WTC11 (cell line): ENCODE measurements around the gene BPIFB2. TPM values are rescaled to one million over a fixed set of nuclear protein-coding genes. Genes with fewer than 3 reads are reported as not detected.

Source experiments
- ATAC-seq: fragments of 200-7000 bp; cut with Tn5 transposase; 2 replicates; pipeline ENCODE4 v1.10.0; 2021; ENCODE audit warnings: mild to moderate bottlenecking, moderate library complexity
- CTCF ChIA-PET: fragments of 300-600 bp; sonication (Branson Sonifier 250); formaldehyde crosslinking; loops from one replicate; lab custom pipeline; 2021; ENCODE audit warnings: antibody characterized with exemption; lab: Charles Lee
- POLR2A ChIA-PET: fragments of 350-600 bp; sonication (Branson Sonifier 250); formaldehyde crosslinking; loops from one replicate; lab custom pipeline; 2021; ENCODE audit warnings: antibody characterized with exemption; lab: Charles Lee
- DNase-seq: peaks from one replicate; pipeline ENCODE4 v3.0.0; 2021; ENCODE audit warnings: low spot score
- H3K27ac Mint-ChIP-seq: 2 replicates; pipeline ENCODE4 v1.8.0; 2021; ENCODE audit warnings: mixed read lengths
- H3K27me3 Mint-ChIP-seq: 2 replicates; pipeline ENCODE4 v1.8.0; 2021; ENCODE audit warnings: low read depth, mild to moderate bottlenecking, moderate library complexity, mixed read lengths
- H3K36me3 Mint-ChIP-seq: 2 replicates; pipeline ENCODE4 v1.8.0; 2021; ENCODE audit warnings: mixed read lengths
- H3K4me1 Mint-ChIP-seq: 2 replicates; pipeline ENCODE4 v1.8.0; 2022; ENCODE audit warnings: mixed read lengths
- H3K4me3 Mint-ChIP-seq: 2 replicates; pipeline ENCODE4 v1.8.0; 2021; ENCODE audit warnings: mild to moderate bottlenecking, moderate library complexity, mixed read lengths
- H3K9me3 Mint-ChIP-seq: 2 replicates; pipeline ENCODE4 v1.8.0; 2021; ENCODE audit warnings: mixed read lengths
- ATF1 ChIP-seq: sonication (generic); formaldehyde crosslinking; IDR thresholded peaks from 2 replicates; pipeline ENCODE4 v1.8.1; 2023; ENCODE audit warnings: mild to moderate bottlenecking, moderate library complexity, missing genetic modification reagents
- FOXJ3 ChIP-seq: sonication (generic); formaldehyde crosslinking; IDR thresholded peaks from 2 replicates; pipeline ENCODE4 v1.9.0; 2021; ENCODE audit warnings: missing genetic modification reagents, mild to moderate bottlenecking, borderline replicate concordance
- FOXK1 ChIP-seq: sonication (generic); formaldehyde crosslinking; IDR thresholded peaks from 2 replicates; pipeline ENCODE4 v1.8.0; 2022; ENCODE audit warnings: mild to moderate bottlenecking, moderate library complexity, missing genetic modification reagents
- GTF2I ChIP-seq: fragments of 250-450 bp; sonication (Bioruptor Pico); conservative IDR thresholded peaks from 2 replicates; pipeline ENCODE4 v1.4.0; 2021; ENCODE audit warnings: mild to moderate bottlenecking
- KAT7 ChIP-seq: sonication (generic); formaldehyde crosslinking; IDR thresholded peaks from 2 replicates; pipeline ENCODE4 v1.8.1; 2023; ENCODE audit warnings: missing genetic modification reagents, mild to moderate bottlenecking, borderline replicate concordance
- MXD4 ChIP-seq: fragments of 250-450 bp; sonication (Bioruptor Pico); IDR thresholded peaks from 2 replicates; pipeline ENCODE4 v1.8.0; 2021; ENCODE audit warnings: mild to moderate bottlenecking, moderate library complexity, borderline replicate concordance
- NR2C2 ChIP-seq: sonication (generic); formaldehyde crosslinking; IDR thresholded peaks from 2 replicates; pipeline ENCODE4 v1.8.0; 2022; ENCODE audit warnings: mild to moderate bottlenecking, missing genetic modification reagents
- SMAD4 ChIP-seq: sonication (generic); formaldehyde crosslinking; IDR thresholded peaks from 2 replicates; pipeline ENCODE4 v1.8.0; 2022; ENCODE audit warnings: mild to moderate bottlenecking, missing genetic modification reagents
- ZBTB21 ChIP-seq: sonication (generic); formaldehyde crosslinking; IDR thresholded peaks from 2 replicates; pipeline ENCODE4 v1.8.1; 2023; ENCODE audit warnings: mild to moderate bottlenecking, missing genetic modification reagents, borderline replicate concordance
- ZNF121 ChIP-seq: sonication (generic); formaldehyde crosslinking; IDR thresholded peaks from 2 replicates; pipeline ENCODE4 v1.8.0; 2023; ENCODE audit warnings: missing genetic modification reagents
- ZNF671 ChIP-seq: fragments of 250-450 bp; sonication (Bioruptor Pico); IDR thresholded peaks from 2 replicates; pipeline ENCODE4 v1.8.0; 2021; ENCODE audit warnings: mild to moderate bottlenecking
- total RNA-seq: library from RNA; stranded (reverse); gene quantifications from 3 replicates; pipeline ENCODE4 v1.2.3, GENCODE V29; 2021
- TF ChIP-seq, protein P1 (sequence below): sonication (generic); formaldehyde crosslinking; IDR thresholded peaks from 2 replicates; pipeline ENCODE4 v1.8.1; 2022; ENCODE audit warnings: low read depth, mild to moderate bottlenecking, moderate library complexity, missing genetic modification reagents, borderline replicate concordance
- TF ChIP-seq, protein P2 (sequence below): sonication (generic); formaldehyde crosslinking; IDR thresholded peaks from 2 replicates; pipeline ENCODE4 v1.8.0; 2022; ENCODE audit warnings: mild to moderate bottlenecking, missing genetic modification reagents
- TF ChIP-seq, protein P3 (sequence below): fragments of 250-450 bp; sonication (Bioruptor Pico); IDR thresholded peaks from 2 replicates; pipeline ENCODE4 v1.9.0; 2021; ENCODE audit warnings: mild to moderate bottlenecking, borderline replicate concordance
- TF ChIP-seq, protein P4 (sequence below): sonication (generic); formaldehyde crosslinking; IDR thresholded peaks from 2 replicates; pipeline ENCODE4 v1.8.0; 2023; ENCODE audit warnings: mild to moderate bottlenecking, missing genetic modification reagents
- TF ChIP-seq, protein P5 (sequence below): fragments of 250-450 bp; sonication (Bioruptor Pico); IDR thresholded peaks from 2 replicates; pipeline ENCODE4 v1.8.0; 2021; ENCODE audit warnings: mild to moderate bottlenecking
- TF ChIP-seq, protein P6 (sequence below): fragments of 250-450 bp; sonication (Bioruptor Pico); IDR thresholded peaks from 2 replicates; pipeline ENCODE4 v1.9.0; 2021; ENCODE audit warnings: mild to moderate bottlenecking

Gene BPIFB2
- total RNA-seq, 1 experiment from 2014 or later = 0.09 TPM

DNA sequence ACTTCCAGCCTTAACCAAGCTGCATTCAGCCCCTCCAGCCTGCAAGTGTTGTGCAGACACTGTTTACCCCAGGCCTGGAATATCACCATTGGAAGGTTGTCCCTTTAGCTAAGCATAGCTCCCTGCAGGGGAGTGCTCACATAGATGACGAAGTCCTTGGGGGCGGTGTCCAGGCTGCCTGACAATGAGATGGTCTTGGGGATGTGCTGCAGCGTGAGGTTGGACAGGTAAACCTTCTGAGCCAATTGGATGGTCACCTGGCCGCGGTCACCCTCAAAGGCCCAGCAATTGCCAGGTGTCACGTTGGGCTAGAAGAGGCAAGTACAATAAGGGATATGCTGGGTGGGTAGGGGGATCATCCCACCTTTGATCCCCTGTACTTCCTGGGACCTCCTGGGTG lies 21.9 kb upstream of the BPIFB2 start:
- CTCF ChIA-PET = interaction anchor here (1.9 to 3.5 kb wide), 2 partner anchors 10 to 110 kb away, joined by 4 to 15 read pairs; no protein-coding TSS in a partner anchor
- TF ChIP-seq, protein P1, sequence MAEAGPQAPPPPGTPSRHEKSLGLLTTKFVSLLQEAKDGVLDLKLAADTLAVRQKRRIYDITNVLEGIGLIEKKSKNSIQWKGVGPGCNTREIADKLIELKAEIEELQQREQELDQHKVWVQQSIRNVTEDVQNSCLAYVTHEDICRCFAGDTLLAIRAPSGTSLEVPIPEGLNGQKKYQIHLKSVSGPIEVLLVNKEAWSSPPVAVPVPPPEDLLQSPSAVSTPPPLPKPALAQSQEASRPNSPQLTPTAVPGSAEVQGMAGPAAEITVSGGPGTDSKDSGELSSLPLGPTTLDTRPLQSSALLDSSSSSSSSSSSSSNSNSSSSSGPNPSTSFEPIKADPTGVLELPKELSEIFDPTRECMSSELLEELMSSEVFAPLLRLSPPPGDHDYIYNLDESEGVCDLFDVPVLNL (CRISPR knock-in tag) = no peak
- TF ChIP-seq MXD4 (CRISPR knock-in tag) (no peak), ZNF121 (no peak), NR2C2 (CRISPR knock-in tag) (no peak), FOXJ3 (no peak), ATF1 (CRISPR knock-in tag) (no peak), KAT7 (CRISPR knock-in tag) (no peak), SMAD4 (no peak), GTF2I (CRISPR knock-in tag) (no peak), FOXK1 (CRISPR knock-in tag) (no peak)
- TF ChIP-seq, protein P2, sequence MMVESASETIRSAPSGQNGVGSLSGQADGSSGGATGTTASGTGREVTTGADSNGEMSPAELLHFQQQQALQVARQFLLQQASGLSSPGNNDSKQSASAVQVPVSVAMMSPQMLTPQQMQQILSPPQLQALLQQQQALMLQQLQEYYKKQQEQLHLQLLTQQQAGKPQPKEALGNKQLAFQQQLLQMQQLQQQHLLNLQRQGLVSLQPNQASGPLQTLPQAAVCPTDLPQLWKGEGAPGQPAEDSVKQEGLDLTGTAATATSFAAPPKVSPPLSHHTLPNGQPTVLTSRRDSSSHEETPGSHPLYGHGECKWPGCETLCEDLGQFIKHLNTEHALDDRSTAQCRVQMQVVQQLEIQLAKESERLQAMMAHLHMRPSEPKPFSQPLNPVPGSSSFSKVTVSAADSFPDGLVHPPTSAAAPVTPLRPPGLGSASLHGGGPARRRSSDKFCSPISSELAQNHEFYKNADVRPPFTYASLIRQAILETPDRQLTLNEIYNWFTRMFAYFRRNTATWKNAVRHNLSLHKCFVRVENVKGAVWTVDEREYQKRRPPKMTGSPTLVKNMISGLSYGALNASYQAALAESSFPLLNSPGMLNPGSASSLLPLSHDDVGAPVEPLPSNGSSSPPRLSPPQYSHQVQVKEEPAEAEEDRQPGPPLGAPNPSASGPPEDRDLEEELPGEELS (CRISPR knock-in tag) = no peak
- TF ChIP-seq, protein P3, sequence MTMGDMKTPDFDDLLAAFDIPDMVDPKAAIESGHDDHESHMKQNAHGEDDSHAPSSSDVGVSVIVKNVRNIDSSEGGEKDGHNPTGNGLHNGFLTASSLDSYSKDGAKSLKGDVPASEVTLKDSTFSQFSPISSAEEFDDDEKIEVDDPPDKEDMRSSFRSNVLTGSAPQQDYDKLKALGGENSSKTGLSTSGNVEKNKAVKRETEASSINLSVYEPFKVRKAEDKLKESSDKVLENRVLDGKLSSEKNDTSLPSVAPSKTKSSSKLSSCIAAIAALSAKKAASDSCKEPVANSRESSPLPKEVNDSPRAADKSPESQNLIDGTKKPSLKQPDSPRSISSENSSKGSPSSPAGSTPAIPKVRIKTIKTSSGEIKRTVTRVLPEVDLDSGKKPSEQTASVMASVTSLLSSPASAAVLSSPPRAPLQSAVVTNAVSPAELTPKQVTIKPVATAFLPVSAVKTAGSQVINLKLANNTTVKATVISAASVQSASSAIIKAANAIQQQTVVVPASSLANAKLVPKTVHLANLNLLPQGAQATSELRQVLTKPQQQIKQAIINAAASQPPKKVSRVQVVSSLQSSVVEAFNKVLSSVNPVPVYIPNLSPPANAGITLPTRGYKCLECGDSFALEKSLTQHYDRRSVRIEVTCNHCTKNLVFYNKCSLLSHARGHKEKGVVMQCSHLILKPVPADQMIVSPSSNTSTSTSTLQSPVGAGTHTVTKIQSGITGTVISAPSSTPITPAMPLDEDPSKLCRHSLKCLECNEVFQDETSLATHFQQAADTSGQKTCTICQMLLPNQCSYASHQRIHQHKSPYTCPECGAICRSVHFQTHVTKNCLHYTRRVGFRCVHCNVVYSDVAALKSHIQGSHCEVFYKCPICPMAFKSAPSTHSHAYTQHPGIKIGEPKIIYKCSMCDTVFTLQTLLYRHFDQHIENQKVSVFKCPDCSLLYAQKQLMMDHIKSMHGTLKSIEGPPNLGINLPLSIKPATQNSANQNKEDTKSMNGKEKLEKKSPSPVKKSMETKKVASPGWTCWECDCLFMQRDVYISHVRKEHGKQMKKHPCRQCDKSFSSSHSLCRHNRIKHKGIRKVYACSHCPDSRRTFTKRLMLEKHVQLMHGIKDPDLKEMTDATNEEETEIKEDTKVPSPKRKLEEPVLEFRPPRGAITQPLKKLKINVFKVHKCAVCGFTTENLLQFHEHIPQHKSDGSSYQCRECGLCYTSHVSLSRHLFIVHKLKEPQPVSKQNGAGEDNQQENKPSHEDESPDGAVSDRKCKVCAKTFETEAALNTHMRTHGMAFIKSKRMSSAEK (CRISPR knock-in tag) = no peak
- H3K27ac Mint-ChIP-seq = no peak overlapping the region
- DNase-seq (no peak), ATAC-seq (no peak)
- no peaks in the 10 kb centered on the region for H3K9me3 Mint-ChIP-seq
- no peaks in the 10 kb centered on the region for H3K36me3 Mint-ChIP-seq
- H3K4me3 Mint-ChIP-seq = no peak overlapping the region
- H3K27me3 Mint-ChIP-seq = no peaks in the 10 kb centered on the region
- POLR2A ChIA-PET = no interaction called here
- H3K4me1 Mint-ChIP-seq = 0 out of 2 replicates have a peak, but pooled peaks cover 4% of the 10 kb centered on the region

DNA sequence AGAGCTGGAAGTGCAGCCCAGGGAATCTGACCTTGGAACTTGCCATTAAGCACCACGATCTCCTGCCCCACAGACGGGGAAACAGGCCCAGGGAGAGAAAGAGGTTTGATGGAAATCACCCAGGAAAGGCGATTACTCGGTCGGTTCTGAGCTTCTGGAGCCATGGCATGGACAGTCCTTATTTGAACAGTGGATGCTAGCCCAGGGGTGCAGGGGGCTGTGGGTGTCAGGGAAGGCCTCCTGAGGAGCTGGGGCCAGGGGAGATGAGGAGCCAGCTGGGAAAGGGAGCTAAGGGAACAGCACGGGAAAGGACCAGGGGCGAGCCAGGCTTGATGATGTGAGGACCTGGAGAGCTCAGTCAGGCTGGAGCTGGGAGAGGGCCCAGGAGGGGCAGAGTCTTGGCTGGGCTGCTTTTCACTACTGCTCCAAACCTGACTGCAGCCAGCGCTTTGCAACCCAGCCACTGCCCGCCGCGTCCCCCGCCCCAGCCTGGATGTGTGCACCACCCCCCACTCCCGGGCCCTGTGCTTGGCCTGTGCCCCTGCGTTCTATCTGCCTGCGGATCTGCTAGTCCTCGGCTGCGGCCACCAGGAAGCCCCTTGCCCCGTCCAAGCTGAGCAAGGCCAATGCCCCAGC lies 21.1 kb upstream of the BPIFB2 start:
- H3K27ac Mint-ChIP-seq = no peak overlapping the region
- no peak for ATAC-seq

More for the DNA sequence above, 21.1 kb upstream of the BPIFB2 start:
- Mint-ChIP-seq H3K9me3 (no peaks in the 10 kb centered on the region), H3K4me3 (no peak overlapping the region), H3K27me3 (no peaks in the 10 kb centered on the region), H3K4me1 (0 out of 2 replicates have a peak, but pooled peaks cover 4% of the 10 kb centered on the region), H3K36me3 (no peaks in the 10 kb centered on the region)
- no peak for DNase-seq
- CTCF ChIA-PET = interaction anchor here (1.1 to 1.9 kb wide), 3 partner anchors 9 to 110 kb away, joined by 4 to 13 read pairs (median 4); no protein-coding TSS in a partner anchor
- TF ChIP-seq ZBTB21 (CRISPR knock-in tag) (no peak), ZNF671 (CRISPR knock-in tag) (no peak)
- TF ChIP-seq, protein P4, sequence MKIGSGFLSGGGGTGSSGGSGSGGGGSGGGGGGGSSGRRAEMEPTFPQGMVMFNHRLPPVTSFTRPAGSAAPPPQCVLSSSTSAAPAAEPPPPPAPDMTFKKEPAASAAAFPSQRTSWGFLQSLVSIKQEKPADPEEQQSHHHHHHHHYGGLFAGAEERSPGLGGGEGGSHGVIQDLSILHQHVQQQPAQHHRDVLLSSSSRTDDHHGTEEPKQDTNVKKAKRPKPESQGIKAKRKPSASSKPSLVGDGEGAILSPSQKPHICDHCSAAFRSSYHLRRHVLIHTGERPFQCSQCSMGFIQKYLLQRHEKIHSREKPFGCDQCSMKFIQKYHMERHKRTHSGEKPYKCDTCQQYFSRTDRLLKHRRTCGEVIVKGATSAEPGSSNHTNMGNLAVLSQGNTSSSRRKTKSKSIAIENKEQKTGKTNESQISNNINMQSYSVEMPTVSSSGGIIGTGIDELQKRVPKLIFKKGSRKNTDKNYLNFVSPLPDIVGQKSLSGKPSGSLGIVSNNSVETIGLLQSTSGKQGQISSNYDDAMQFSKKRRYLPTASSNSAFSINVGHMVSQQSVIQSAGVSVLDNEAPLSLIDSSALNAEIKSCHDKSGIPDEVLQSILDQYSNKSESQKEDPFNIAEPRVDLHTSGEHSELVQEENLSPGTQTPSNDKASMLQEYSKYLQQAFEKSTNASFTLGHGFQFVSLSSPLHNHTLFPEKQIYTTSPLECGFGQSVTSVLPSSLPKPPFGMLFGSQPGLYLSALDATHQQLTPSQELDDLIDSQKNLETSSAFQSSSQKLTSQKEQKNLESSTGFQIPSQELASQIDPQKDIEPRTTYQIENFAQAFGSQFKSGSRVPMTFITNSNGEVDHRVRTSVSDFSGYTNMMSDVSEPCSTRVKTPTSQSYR = no peak
- TF ChIP-seq, protein P5, sequence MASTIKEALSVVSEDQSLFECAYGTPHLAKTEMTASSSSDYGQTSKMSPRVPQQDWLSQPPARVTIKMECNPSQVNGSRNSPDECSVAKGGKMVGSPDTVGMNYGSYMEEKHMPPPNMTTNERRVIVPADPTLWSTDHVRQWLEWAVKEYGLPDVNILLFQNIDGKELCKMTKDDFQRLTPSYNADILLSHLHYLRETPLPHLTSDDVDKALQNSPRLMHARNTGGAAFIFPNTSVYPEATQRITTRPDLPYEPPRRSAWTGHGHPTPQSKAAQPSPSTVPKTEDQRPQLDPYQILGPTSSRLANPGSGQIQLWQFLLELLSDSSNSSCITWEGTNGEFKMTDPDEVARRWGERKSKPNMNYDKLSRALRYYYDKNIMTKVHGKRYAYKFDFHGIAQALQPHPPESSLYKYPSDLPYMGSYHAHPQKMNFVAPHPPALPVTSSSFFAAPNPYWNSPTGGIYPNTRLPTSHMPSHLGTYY (CRISPR knock-in tag) = no peak
- TF ChIP-seq, protein P6, sequence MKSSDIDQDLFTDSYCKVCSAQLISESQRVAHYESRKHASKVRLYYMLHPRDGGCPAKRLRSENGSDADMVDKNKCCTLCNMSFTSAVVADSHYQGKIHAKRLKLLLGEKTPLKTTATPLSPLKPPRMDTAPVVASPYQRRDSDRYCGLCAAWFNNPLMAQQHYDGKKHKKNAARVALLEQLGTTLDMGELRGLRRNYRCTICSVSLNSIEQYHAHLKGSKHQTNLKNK (CRISPR knock-in tag) = no peak
- TF ChIP-seq, all 79 proteins: peak for 0
- POLR2A ChIA-PET = no interaction called here
